Myocyte (in vitro differentiated cells): ENCODE results near the gene BNC2. TPM values are rescaled to one million over a fixed set of nuclear protein-coding genes. Genes with fewer than 3 reads are reported as not detected.
A peak's percentile ranks its signal among the peaks of the same experiment; 100 is the strongest.

ENCODE experiments used
- DNase-seq: peaks from one replicate; pipeline ENCODE4 v3.0.0-alpha.2; 2012; ENCODE audit warnings: low read depth
- total RNA-seq: library from RNA; depleted of rRNA; stranded (reverse); fragments of >200 nt; gene quantifications from 2 replicates; pipeline ENCODE4 v1.2.3, GENCODE V29; 2014

BNC2 gene
- total RNA-seq, 1 donor from 2014 or later, result 32.4 TPM

- peak; percentile 22 for DNase-seq
These were observed 444.8 kb downstream of the BNC2 start for GRCh38 chr9:16425562-16426231.

GRCh38 chr9:16422114-16422513 is 448.4 kb downstream of the BNC2 start:
- no peak for DNase-seq

GRCh38 chr9:16421532-16421931 is 448.9 kb downstream of the BNC2 start:
- DNase-seq, result no peak

- no peak for DNase-seq
These were observed 451.3 kb downstream of the BNC2 start for GRCh38 chr9:16419124-16419523.

GRCh38 chr9:16418721-16419120 is 451.7 kb downstream of the BNC2 start:
- no peak for DNase-seq

GRCh38 chr9:16417749-16418148 is 452.7 kb downstream of the BNC2 start:
- DNase-seq, result peak; percentile 24

GRCh38 chr9:16417161-16417560 is 453.3 kb downstream of the BNC2 start:
- DNase-seq, result peak; percentile 87

- no peak for DNase-seq
These were observed 456.0 kb downstream of the BNC2 start for GRCh38 chr9:16414451-16414850.

- no peak for DNase-seq
These were observed 456.9 kb downstream of the BNC2 start for GRCh38 chr9:16413509-16414016.

GRCh38 chr9:16412740-16413139 is 457.7 kb downstream of the BNC2 start:
- DNase-seq, result no peak

- no peak for DNase-seq
These were observed 459.2 kb downstream of the BNC2 start for GRCh38 chr9:16411311-16411710.

- DNase-seq, result no peak
These were observed 459.7 kb downstream of the BNC2 start for GRCh38 chr9:16410601-16411280.

GRCh38 chr9:16407617-16408016 is 462.9 kb downstream of the BNC2 start:
- no peak for DNase-seq

GRCh38 chr9:16406526-16407225 is 463.8 kb downstream of the BNC2 start:
- DNase-seq, result peak; percentile 19

GRCh38 chr9:16405421-16405820 is 465.0 kb downstream of the BNC2 start:
- no peak for DNase-seq

- no peak for DNase-seq
These were observed 468.8 kb downstream of the BNC2 start for GRCh38 chr9:16401701-16402100.

- DNase-seq, result no peak
These were observed 471.8 kb downstream of the BNC2 start for GRCh38 chr9:16398691-16399090.

- DNase-seq, result no peak
These were observed 474.1 kb downstream of the BNC2 start for GRCh38 chr9:16396389-16396788.

- no peak for DNase-seq
These were observed 479.1 kb downstream of the BNC2 start for GRCh38 chr9:16391369-16391768.

GRCh38 chr9:16387382-16387781 is 483.1 kb downstream of the BNC2 start:
- DNase-seq, result no peak

- no peak for DNase-seq
These were observed 483.7 kb downstream of the BNC2 start for GRCh38 chr9:16386827-16387077.

- DNase-seq, result no peak
These were observed 484.3 kb downstream of the BNC2 start for GRCh38 chr9:16386007-16386826.
